H9 (cell line): ENCODE measurements around the gene RNF217. TPM values are rescaled to one million over a fixed set of nuclear protein-coding genes. Genes with fewer than 3 reads are reported as not detected.

Experiments used
- DNase-seq: peaks from one replicate; pipeline ENCODE4 v3.0.0-alpha.2; 2017
- H2AFZ ChIP-seq: one replicate; pipeline ENCODE4 v1.6.1; 2013; ENCODE audit warnings: mild to moderate bottlenecking, low read length, control low read depth, moderate library complexity
- H2AK5ac ChIP-seq: 2 replicates; pipeline ENCODE4 v1.6.1; 2013; ENCODE audit warnings: low read length, control low read depth, mixed read lengths; ENCODE audit not compliant: insufficient read length
- H2BK120ac ChIP-seq: one replicate; pipeline ENCODE4 v1.6.1; 2013; ENCODE audit warnings: low read depth, mild to moderate bottlenecking, low read length, control low read depth, inconsistent platforms; ENCODE audit not compliant: poor library complexity, severe bottlenecking
- H2BK12ac ChIP-seq: 2 replicates; pipeline ENCODE4 v1.6.1; 2013; ENCODE audit warnings: low read length, control low read depth, mixed read lengths, low read depth; ENCODE audit not compliant: insufficient read length
- H2BK15ac ChIP-seq: 2 replicates; pipeline ENCODE4 v1.6.1; 2013; ENCODE audit warnings: low read depth, low read length, control low read depth
- H2BK20ac ChIP-seq: one replicate; pipeline ENCODE4 v1.6.1; 2013; ENCODE audit warnings: low read depth, mild to moderate bottlenecking, low read length, control low read depth, inconsistent platforms; ENCODE audit not compliant: poor library complexity, severe bottlenecking
- H2BK5ac ChIP-seq: 2 replicates; pipeline ENCODE4 v1.6.1; 2013; ENCODE audit warnings: low read length, control low read depth, mixed read lengths; ENCODE audit not compliant: insufficient read length
- H3K14ac ChIP-seq: 2 replicates; pipeline ENCODE4 v1.6.1; 2013; ENCODE audit warnings: low read length, control low read depth; ENCODE audit not compliant: insufficient read depth
- H3K18ac ChIP-seq: 2 replicates; pipeline ENCODE4 v1.6.1; 2013; ENCODE audit warnings: low read depth, mild to moderate bottlenecking, mixed read lengths, low read length, control low read depth; ENCODE audit not compliant: insufficient read length
- H3K23ac ChIP-seq: 2 replicates; pipeline ENCODE4 v1.6.1; 2013; ENCODE audit warnings: low read length, control low read depth, mixed read lengths, low read depth; ENCODE audit not compliant: insufficient read length
- H3K23me2 ChIP-seq: 2 replicates; pipeline ENCODE4 v1.6.1; 2013; ENCODE audit warnings: low read depth, mild to moderate bottlenecking, mixed read lengths, low read length, control low read depth; ENCODE audit not compliant: insufficient read length, poor library complexity, severe bottlenecking
- H3K27ac ChIP-seq: 2 replicates; pipeline ENCODE4 v1.5.1; 2013; ENCODE audit warnings: low read length, control low read depth, mixed read lengths, low read depth; ENCODE audit not compliant: insufficient read length
- H3K27me3 ChIP-seq: 2 replicates; pipeline ENCODE4 v1.6.1; 2013; ENCODE audit warnings: low read length, control low read depth, inconsistent platforms; ENCODE audit not compliant: insufficient read depth
- H3K4ac ChIP-seq: 2 replicates; pipeline ENCODE4 v1.6.1; 2013; ENCODE audit warnings: low read depth, mild to moderate bottlenecking, control low read depth, inconsistent platforms, low read length, moderate library complexity
- H3K4me1 ChIP-seq: 2 replicates; pipeline ENCODE4 v1.6.1; 2013; ENCODE audit warnings: low read length, control low read depth, inconsistent platforms; ENCODE audit not compliant: insufficient read depth
- H3K4me2 ChIP-seq: 2 replicates; pipeline ENCODE4 v1.6.1; 2013; ENCODE audit warnings: low read length, control low read depth, mixed read lengths; ENCODE audit not compliant: insufficient read length, insufficient read depth
- H3K56ac ChIP-seq: 2 replicates; pipeline ENCODE4 v1.6.1; 2013; ENCODE audit warnings: low read depth, mild to moderate bottlenecking, mixed read lengths, low read length, control low read depth; ENCODE audit not compliant: insufficient read length
- H3K79me1 ChIP-seq: 2 replicates; pipeline ENCODE4 v1.6.1; 2013; ENCODE audit warnings: low read depth, mild to moderate bottlenecking, moderate library complexity, low read length, control low read depth, inconsistent platforms; ENCODE audit not compliant: insufficient read depth, poor library complexity, severe bottlenecking
- H3K79me2 ChIP-seq: 2 replicates; pipeline ENCODE4 v1.6.1; 2013; ENCODE audit warnings: low read length, control low read depth, inconsistent platforms; ENCODE audit not compliant: insufficient read depth
- H3K9ac ChIP-seq: 2 replicates; pipeline ENCODE4 v1.6.1; 2013; ENCODE audit warnings: low read length, control low read depth, mixed read lengths; ENCODE audit not compliant: insufficient read length; ENCODE audit errors: extremely low read depth
- H3K9me3 ChIP-seq: one replicate; pipeline ENCODE4 v1.6.1; 2013; ENCODE audit warnings: low read depth, low read length, inconsistent platforms; ENCODE audit not compliant: control insufficient read depth
- H3T11ph ChIP-seq: one replicate; pipeline ENCODE4 v1.6.1; 2013; ENCODE audit warnings: mild to moderate bottlenecking, low read length, control low read depth, inconsistent platforms
- H4K20me1 ChIP-seq: one replicate; pipeline ENCODE4 v1.6.1; 2013; ENCODE audit not compliant: control insufficient read depth, insufficient read length, insufficient read depth
- H4K5ac ChIP-seq: 2 replicates; pipeline ENCODE4 v1.6.1; 2013; ENCODE audit warnings: low read depth, mild to moderate bottlenecking, mixed read lengths, low read length, control low read depth; ENCODE audit not compliant: insufficient read length
- H4K8ac ChIP-seq: replicated peaks from 2 replicates; pipeline ENCODE4 v1.6.1; 2013; ENCODE audit warnings: low read length, control low read depth, mixed read lengths, low read depth; ENCODE audit not compliant: insufficient read length
- H4K91ac ChIP-seq: 2 replicates; pipeline ENCODE4 v1.6.1; 2013; ENCODE audit warnings: low read depth, mild to moderate bottlenecking, moderate library complexity, mixed read lengths, low read length, control low read depth; ENCODE audit not compliant: insufficient read length
- H3K27ac Mint-ChIP-seq, 3 experiments: 2 replicates in 2 of 3; 3 replicates in 1 of 3; pipeline ENCODE4 v1.8.0; 2020 to 2021; ENCODE audit warnings: mixed read lengths in 3 of 3, mild to moderate bottlenecking in 1 of 3, moderate library complexity in 1 of 3
- H3K27me3 Mint-ChIP-seq: 2 replicates; pipeline ENCODE4 v1.8.0; 2021; ENCODE audit warnings: low read depth, mild to moderate bottlenecking, moderate library complexity, mixed read lengths
- H3K36me3 Mint-ChIP-seq, 3 experiments: 2 replicates in 2 of 3; 3 replicates in 1 of 3; pipeline ENCODE4 v1.8.0; 2020 to 2021; ENCODE audit warnings: low read depth in 3 of 3, mixed read lengths in 3 of 3; ENCODE audit not compliant: insufficient read depth in 1 of 3
- H3K4me1 Mint-ChIP-seq, 2 experiments: 2 replicates each; pipeline ENCODE4 v1.8.0; 2020; ENCODE audit warnings: mixed read lengths in 2 of 2
- H3K4me3 Mint-ChIP-seq, 2 experiments: 2 replicates in 1 of 2; 3 replicates in 1 of 2; pipeline ENCODE4 v1.8.0; 2020 to 2021; ENCODE audit warnings: mild to moderate bottlenecking in 2 of 2, mixed read lengths in 2 of 2, moderate library complexity in 1 of 2
- H3K9me3 Mint-ChIP-seq, 2 experiments: 2 replicates in 1 of 2; 3 replicates in 1 of 2; pipeline ENCODE4 v1.8.0; 2020; ENCODE audit warnings: mild to moderate bottlenecking in 2 of 2, mixed read lengths in 2 of 2, moderate library complexity in 1 of 2
- WGBS: extraction: QIAGEN DNeasy Blood & Tissue Kit; methylation state at CpG from one replicate; pipeline ENCODE4 v1.1.7; 2013; ENCODE audit warnings: missing lambda C conversion rate, low lambda C conversion rate, mixed read lengths; ENCODE audit not compliant: insufficient read length; ENCODE audit errors: extremely low coverage; 5-methylcytosine and 5-hydroxymethylcytosine counted together
- total RNA-seq: library from RNA; stranded (reverse); gene quantifications from 2 replicates; pipeline ENCODE4 v1.2.1, GENCODE V29; 2021
- TF ChIP-seq, protein P1 (sequence below): fragments of 200-600 bp; sonication (generic); conservative IDR thresholded peaks from 3 replicates; pipeline ENCODE4 v1.8.0; 2021; ENCODE audit warnings: antibody characterized with exemption, mild to moderate bottlenecking

The RNF217 gene
- total RNA-seq, 1 experiment from 2014 or later: 9.6 TPM

GRCh38 chr6:124963831-124964763, 1.9 kb downstream of the RNF217 start:
- DNase-seq: no peak
- H4K91ac ChIP-seq: no peak overlapping the region
- H2BK120ac ChIP-seq: no peak overlapping the region
- H4K20me1 ChIP-seq: no peaks in the 10 kb centered on the region
- H2BK15ac ChIP-seq: no peak overlapping the region
- H3T11ph ChIP-seq: no peak overlapping the region
- no peak overlapping the region for H3K4ac ChIP-seq
- no peak overlapping the region for H3K14ac ChIP-seq
- Mint-ChIP-seq H3K27me3 (peaks cover 21% of the 10 kb centered on the region), H3K9me3 (no peaks in the 10 kb centered on the region; a peak in 2 of 5 replicates), H3K4me1 (peaks cover 25 to 34% of the 10 kb centered on the region in 2 experiments), H3K27ac (peak overlapping the region in 1 of 3 experiments; percentile 17; a peak in 1 of 7 replicates), H3K36me3 (peaks cover 0 to 5% (median 3%) of the 10 kb centered on the region in 3 experiments; a peak in 4 of 7 replicates), H3K4me3 (peak overlapping the region; percentile 86 to 88)
- H3K27ac ChIP-seq: no peak overlapping the region
- H3K4me1 ChIP-seq: peaks cover 3% of the 10 kb centered on the region; the same call in 1 of the 2 replicates
- H3K9ac ChIP-seq: peak overlapping the region; percentile 24
- H3K4me2 ChIP-seq: peak overlapping the region; percentile 59
- H3K23ac ChIP-seq: no peak overlapping the region
- no peaks in the 10 kb centered on the region for H3K27me3 ChIP-seq
- no peak overlapping the region for H2BK5ac ChIP-seq
- H2BK12ac ChIP-seq: no peak overlapping the region
- H3K79me1 ChIP-seq: no peaks in the 10 kb centered on the region
- H3K18ac ChIP-seq: no peak overlapping the region
- no peak overlapping the region for H2BK20ac ChIP-seq
- no peaks in the 10 kb centered on the region for H3K79me2 ChIP-seq
- H3K56ac ChIP-seq: no peak overlapping the region
- H2AFZ ChIP-seq: no peak overlapping the region
- no peak overlapping the region for H4K8ac ChIP-seq
- TF ChIP-seq, protein P1, sequence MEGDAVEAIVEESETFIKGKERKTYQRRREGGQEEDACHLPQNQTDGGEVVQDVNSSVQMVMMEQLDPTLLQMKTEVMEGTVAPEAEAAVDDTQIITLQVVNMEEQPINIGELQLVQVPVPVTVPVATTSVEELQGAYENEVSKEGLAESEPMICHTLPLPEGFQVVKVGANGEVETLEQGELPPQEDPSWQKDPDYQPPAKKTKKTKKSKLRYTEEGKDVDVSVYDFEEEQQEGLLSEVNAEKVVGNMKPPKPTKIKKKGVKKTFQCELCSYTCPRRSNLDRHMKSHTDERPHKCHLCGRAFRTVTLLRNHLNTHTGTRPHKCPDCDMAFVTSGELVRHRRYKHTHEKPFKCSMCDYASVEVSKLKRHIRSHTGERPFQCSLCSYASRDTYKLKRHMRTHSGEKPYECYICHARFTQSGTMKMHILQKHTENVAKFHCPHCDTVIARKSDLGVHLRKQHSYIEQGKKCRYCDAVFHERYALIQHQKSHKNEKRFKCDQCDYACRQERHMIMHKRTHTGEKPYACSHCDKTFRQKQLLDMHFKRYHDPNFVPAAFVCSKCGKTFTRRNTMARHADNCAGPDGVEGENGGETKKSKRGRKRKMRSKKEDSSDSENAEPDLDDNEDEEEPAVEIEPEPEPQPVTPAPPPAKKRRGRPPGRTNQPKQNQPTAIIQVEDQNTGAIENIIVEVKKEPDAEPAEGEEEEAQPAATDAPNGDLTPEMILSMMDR: no peak
- WGBS: no CpG with 5 or more reads among the region's 6 CpGs
- H4K5ac ChIP-seq: no peak overlapping the region
- H2AK5ac ChIP-seq: no peak overlapping the region
- no peaks in the 10 kb centered on the region for H3K9me3 ChIP-seq
- H3K23me2 ChIP-seq: peaks cover 9% of the 10 kb centered on the region
